ENCODE data around the gene COA1.
"Not testable (repeated sequence)": the region's sequence is repeated elsewhere in the genome, so short reads cannot be mapped to it uniquely, and the experiment has no call there.

- not testable (repeated sequence) for TF ChIP-seq EZH2 (optimal IDR thresholded peaks at IDR 0.05; ENCODE audit: low read depth, low read length); CTCF (IDR thresholded peaks at IDR 0.05; ENCODE audit: low read length); EZH2phosphoT487 (IDR thresholded peaks at IDR 0.05; ENCODE audit: low read length)
Observed at GRCh38 chr7:43715966-43716365, 13.4 kb downstream of the COA1 start.
